HG03558 (cell line): ENCODE results near the gene CORIN.
A peak's percentile ranks its signal among the peaks of the same experiment; 100 is the strongest.

Experiments
- ATAC-seq: cut with Tn5 transposase; IDR thresholded peaks from one replicate; pipeline ENCODE4 v1.9.1; 2021; ENCODE audit warnings: moderate number of reproducible peaks; ENCODE audit not compliant: unreplicated experiment; ENCODE audit errors: extremely low read depth

Gene CORIN

GRCh38 chr4:47654972-47655693, 182.7 kb downstream of the CORIN start:
- ATAC-seq, result no peak

- no peak for ATAC-seq
Observed at GRCh38 chr4:47652092-47652491, 185.8 kb downstream of the CORIN start.

GRCh38 chr4:47651231-47651630, 186.6 kb downstream of the CORIN start:
- ATAC-seq, result no peak

GRCh38 chr4:47650584-47651130, 187.2 kb downstream of the CORIN start:
- no peak for ATAC-seq

GRCh38 chr4:47647544-47647943, 190.3 kb downstream of the CORIN start:
- ATAC-seq, result no peak

- ATAC-seq, result no peak
Observed at GRCh38 chr4:47647029-47647428, 190.8 kb downstream of the CORIN start.

GRCh38 chr4:47646372-47646771, 191.5 kb downstream of the CORIN start:
- ATAC-seq, result no peak

- ATAC-seq, result no peak
Observed at GRCh38 chr4:47643845-47644244, 194.0 kb downstream of the CORIN start.

- no peak for ATAC-seq
Observed at GRCh38 chr4:47642985-47643760, 194.7 kb downstream of the CORIN start.

GRCh38 chr4:47642191-47642830, 195.6 kb downstream of the CORIN start:
- ATAC-seq, result no peak

- no peak for ATAC-seq
Observed at GRCh38 chr4:47641755-47642154, 196.1 kb downstream of the CORIN start.

GRCh38 chr4:47640911-47641310, 197.0 kb downstream of the CORIN start:
- ATAC-seq, result no peak

GRCh38 chr4:47639531-47639930, 198.3 kb downstream of the CORIN start:
- ATAC-seq, result no peak

- ATAC-seq, result no peak
Observed at GRCh38 chr4:47631161-47631560, 206.7 kb downstream of the CORIN start.

- ATAC-seq, result no peak
Observed at GRCh38 chr4:47624031-47624441, 213.8 kb downstream of the CORIN start.

- ATAC-seq, result no peak
Observed at GRCh38 chr4:47621181-47621580, 216.7 kb downstream of the CORIN start.

GRCh38 chr4:47619691-47620090, 218.2 kb downstream of the CORIN start:
- no peak for ATAC-seq

GRCh38 chr4:47617607-47618006, 220.3 kb downstream of the CORIN start:
- ATAC-seq, result peak; percentile 65

- no peak for ATAC-seq
Observed at GRCh38 chr4:47615385-47615784, 222.5 kb downstream of the CORIN start.

GRCh38 chr4:47612116-47613023, 225.5 kb downstream of the CORIN start:
- no peak for ATAC-seq
